ENCODE results near the gene GMPPA.
A peak's percentile ranks its signal among the peaks of the same experiment; 100 is the strongest.

GMPPA gene

GRCh38 chr2:219498280-219499057 is at the start of gene GMPPA:
GMPPA (plus strand) TSS chr2:219498891; CDS start chr2:219499976, 1,085 bp downstream.
- DNase-seq (ENCODE audit: low spot score): peak; percentile 95

- no peak for DNase-seq (ENCODE audit: low spot score)
These were observed 49.1 kb upstream of the GMPPA start for GRCh38 chr2:219449609-219450008.

GRCh38 chr2:219451661-219452360 is 46.9 kb upstream of the GMPPA start:
- no peak for DNase-seq (ENCODE audit: low spot score)

- DNase-seq (ENCODE audit: low spot score): no peak
These were observed 46.1 kb upstream of the GMPPA start for GRCh38 chr2:219452361-219453317.

- DNase-seq (ENCODE audit: low spot score): no peak
These were observed 44.8 kb upstream of the GMPPA start for GRCh38 chr2:219453671-219454590.

GRCh38 chr2:219455581-219455980 is 43.1 kb upstream of the GMPPA start:
- no peak for DNase-seq (ENCODE audit: low spot score)

GRCh38 chr2:219457784-219458369 is 40.8 kb upstream of the GMPPA start:
- no peak for DNase-seq (ENCODE audit: low spot score)

- no peak for DNase-seq (ENCODE audit: low spot score)
These were observed 39.7 kb upstream of the GMPPA start for GRCh38 chr2:219458996-219459395.

GRCh38 chr2:219459460-219460311 is 39.0 kb upstream of the GMPPA start:
- DNase-seq (ENCODE audit: low spot score): peak; percentile 20

GRCh38 chr2:219460424-219460926 is 38.2 kb upstream of the GMPPA start:
- no peak for DNase-seq (ENCODE audit: low spot score)

- DNase-seq (ENCODE audit: low spot score): no peak
These were observed 37.6 kb upstream of the GMPPA start for GRCh38 chr2:219461047-219461514.

- no peak for DNase-seq (ENCODE audit: low spot score)
These were observed 37.0 kb upstream of the GMPPA start for GRCh38 chr2:219461669-219462068.

- DNase-seq (ENCODE audit: low spot score): no peak
These were observed 36.3 kb upstream of the GMPPA start for GRCh38 chr2:219462349-219462748.

- no peak for DNase-seq (ENCODE audit: low spot score)
These were observed 34.2 kb upstream of the GMPPA start for GRCh38 chr2:219464286-219465032.

- DNase-seq (ENCODE audit: low spot score): no peak
These were observed 32.8 kb upstream of the GMPPA start for GRCh38 chr2:219465659-219466561.

GRCh38 chr2:219466816-219467735 is 31.6 kb upstream of the GMPPA start:
- DNase-seq (ENCODE audit: low spot score): no peak

- DNase-seq (ENCODE audit: low spot score): no peak
These were observed 31.0 kb upstream of the GMPPA start for GRCh38 chr2:219467736-219468075.
